ENCODE results near the gene SLC37A3. TPM values are rescaled to one million over a fixed set of nuclear protein-coding genes. Genes with fewer than 3 reads are reported as not detected.
"Not testable (repeated sequence)": the region's sequence is repeated elsewhere in the genome, so short reads cannot be mapped to it uniquely, and the experiment has no call there.

SLC37A3 gene
- total and polyA plus RNA-seq, 2 of the 13 experiments (the other 11 are each of a cell fraction or from before 2014, with no cell fraction given) = 21.3 to 27.9 TPM

GRCh38 chr7:140311128-140311527, 87.2 kb downstream of the SLC37A3 start:
- DNase-seq (ENCODE audit: low spot score); H3K27me3 ChIP-seq (ENCODE audit: control insufficient read depth in 1 of 2, insufficient read depth in 2 of 2, low read length in 2 of 2); FAIRE-seq; POLR2A ChIA-PET; CTCF ChIA-PET (ENCODE audit: low intra/inter-chr PET ratio, low total read pairs); H3K9ac ChIP-seq (ENCODE audit: insufficient read depth, low read depth, low read length); H3K36me3 ChIP-seq (replicated peaks in 1 of 2; ENCODE audit: control insufficient read depth in 1 of 2, insufficient read depth in 2 of 2, low read length in 2 of 2); H4K20me1 ChIP-seq (ENCODE audit: insufficient read depth, low read length); H3K4me3 ChIP-seq (replicated peaks in 1 of 3; ENCODE audit: insufficient read depth in 1 of 3, low read depth in 2 of 3, low read length in 3 of 3); H3K27ac ChIP-seq (ENCODE audit: extremely low read length, insufficient read depth, low read length); ATAC-seq; H3K4me2 ChIP-seq (ENCODE audit: low read depth, low read length); H2AFZ ChIP-seq (ENCODE audit: low read length); H3K79me2 ChIP-seq (ENCODE audit: insufficient read depth, low read length); intact Hi-C loops (cut with micrococcal nuclease; ENCODE audit: unreplicated experiment); in situ Hi-C loops (cut with HindIII; ENCODE audit: extremely low pct_ligation_motif_present, low pct_unique_long_range_greater_than_20kb); BruUV-seq (replicated peaks): not testable (repeated sequence)
- H3K4me1 ChIP-seq (ENCODE audit: insufficient read depth, low read length) = peaks cover 80% of the 10 kb centered on the region
- 72% methylated on average over 2 of the region's 2 CpGs for WGBS (ENCODE audit: low lambda C conversion rate)
- peak; percentile 61; the same call in 1 of the 2 replicates for TF ChIP-seq ZNF121 (CRISPR knock-in tag; IDR thresholded peaks at IDR 0.05)
- TF ChIP-seq, protein P1, sequence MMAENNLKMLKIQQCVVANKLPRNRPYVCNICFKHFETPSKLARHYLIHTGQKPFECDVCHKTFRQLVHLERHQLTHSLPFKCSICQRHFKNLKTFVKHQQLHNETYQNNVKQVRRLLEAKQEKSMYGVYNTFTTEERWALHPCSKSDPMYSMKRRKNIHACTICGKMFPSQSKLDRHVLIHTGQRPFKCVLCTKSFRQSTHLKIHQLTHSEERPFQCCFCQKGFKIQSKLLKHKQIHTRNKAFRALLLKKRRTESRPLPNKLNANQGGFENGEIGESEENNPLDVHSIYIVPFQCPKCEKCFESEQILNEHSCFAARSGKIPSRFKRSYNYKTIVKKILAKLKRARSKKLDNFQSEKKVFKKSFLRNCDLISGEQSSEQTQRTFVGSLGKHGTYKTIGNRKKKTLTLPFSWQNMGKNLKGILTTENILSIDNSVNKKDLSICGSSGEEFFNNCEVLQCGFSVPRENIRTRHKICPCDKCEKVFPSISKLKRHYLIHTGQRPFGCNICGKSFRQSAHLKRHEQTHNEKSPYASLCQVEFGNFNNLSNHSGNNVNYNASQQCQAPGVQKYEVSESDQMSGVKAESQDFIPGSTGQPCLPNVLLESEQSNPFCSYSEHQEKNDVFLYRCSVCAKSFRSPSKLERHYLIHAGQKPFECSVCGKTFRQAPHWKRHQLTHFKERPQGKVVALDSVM (CRISPR knock-in tag; IDR thresholded peaks at IDR 0.05) = peak; percentile 80
- H3K9me3 ChIP-seq (ENCODE audit: low read length) = peaks cover 13% of the 10 kb centered on the region

GRCh38 chr7:140310337-140311002, 87.9 kb downstream of the SLC37A3 start:
- H3K9ac ChIP-seq (ENCODE audit: insufficient read depth, low read depth, low read length) = no peak overlapping the region
- peaks cover 77% of the 10 kb centered on the region for H3K4me1 ChIP-seq (ENCODE audit: insufficient read depth, low read length)
- no peak overlapping the region for H2AFZ ChIP-seq (ENCODE audit: low read length)
- ChIA-PET CTCF (ENCODE audit: low intra/inter-chr PET ratio, low total read pairs) (no interaction called here), POLR2A (interaction anchor here (0.9 kb wide), 1 partner anchor 133 kb away, joined by 4 read pairs; the partner anchor contains the start of gene KDM7A)
- H3K36me3 ChIP-seq (replicated peaks in 1 of 2; ENCODE audit: control insufficient read depth in 1 of 2, insufficient read depth in 2 of 2, low read length in 2 of 2) = no peaks in the 10 kb centered on the region
- no peaks in the 10 kb centered on the region for H3K27me3 ChIP-seq (ENCODE audit: control insufficient read depth in 1 of 2, insufficient read depth in 2 of 2, low read length in 2 of 2)
- intact Hi-C loops (cut with micrococcal nuclease; ENCODE audit: unreplicated experiment) = no loop called here
- WGBS (ENCODE audit: low lambda C conversion rate) = 17% methylated on average over 3 of the region's 3 CpGs
- H3K4me2 ChIP-seq (ENCODE audit: low read depth, low read length) = peak overlapping the region; percentile 45
- no peak overlapping the region; a peak in 1 of 6 replicates for H3K4me3 ChIP-seq (replicated peaks in 1 of 3; ENCODE audit: insufficient read depth in 1 of 3, low read depth in 2 of 3, low read length in 3 of 3)
- DNase-seq (ENCODE audit: low spot score) (peak; percentile 88), ATAC-seq (peak; percentile 73), FAIRE-seq (no peak)
- in situ Hi-C loops (cut with HindIII; ENCODE audit: extremely low pct_ligation_motif_present, low pct_unique_long_range_greater_than_20kb) = no loop called here
- no peaks in the 10 kb centered on the region for H4K20me1 ChIP-seq (ENCODE audit: insufficient read depth, low read length)
- no peak overlapping the region for H3K27ac ChIP-seq (ENCODE audit: extremely low read length, insufficient read depth, low read length)
- H3K79me2 ChIP-seq (ENCODE audit: insufficient read depth, low read length) = no peaks in the 10 kb centered on the region
- peaks cover 13% of the 10 kb centered on the region for H3K9me3 ChIP-seq (ENCODE audit: low read length)
- BruUV-seq (replicated peaks) = no TSS peak
- TF ChIP-seq ZNF282 (IDR thresholded peaks at IDR 0.05; ENCODE audit: partially characterized antibody) (no peak), ZNF260 (CRISPR knock-in tag; IDR thresholded peaks at IDR 0.05; ENCODE audit: borderline replicate concordance, low read depth) (no peak), ZNF691 (CRISPR knock-in tag; IDR thresholded peaks at IDR 0.05; ENCODE audit: borderline replicate concordance, low read depth) (no peak), JDP2 (CRISPR knock-in tag; IDR thresholded peaks at IDR 0.05; ENCODE audit: borderline replicate concordance) (no peak), TARDBP (CRISPR knock-in tag; IDR thresholded peaks at IDR 0.05) (no peak), RORA (CRISPR knock-in tag; IDR thresholded peaks at IDR 0.05) (no peak), HOXA9 (CRISPR knock-in tag; IDR thresholded peaks at IDR 0.05; ENCODE audit: borderline replicate concordance) (no peak), SCMH1 (CRISPR knock-in tag; IDR thresholded peaks at IDR 0.05; ENCODE audit: borderline replicate concordance) (no peak), HIVEP1 (CRISPR knock-in tag; IDR thresholded peaks at IDR 0.05) (no peak)

Data from HepG2 (cell line).